ENCODE data around the gene SSBP1.

DNA sequence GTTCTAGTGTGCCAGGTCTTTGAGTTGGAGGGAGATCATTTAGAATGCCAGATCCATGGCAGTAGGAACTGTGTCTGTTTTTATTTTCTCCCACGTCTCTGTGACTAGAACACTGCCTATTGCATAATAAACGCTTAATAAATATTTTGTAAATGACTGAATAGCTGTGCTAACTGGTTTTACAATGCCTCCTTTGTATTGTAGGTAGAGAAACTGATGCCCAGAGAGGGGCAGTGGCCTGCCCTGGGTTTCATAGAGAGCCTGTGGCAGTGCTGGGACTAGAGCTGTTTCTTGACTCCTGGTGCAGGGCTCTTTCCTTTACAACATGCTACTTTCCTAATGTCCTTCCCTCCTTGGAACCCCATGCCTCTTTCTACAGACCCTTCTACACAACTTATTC is 54.4 kb downstream of the SSBP1 start:
- TF ChIP-seq, protein P1, sequence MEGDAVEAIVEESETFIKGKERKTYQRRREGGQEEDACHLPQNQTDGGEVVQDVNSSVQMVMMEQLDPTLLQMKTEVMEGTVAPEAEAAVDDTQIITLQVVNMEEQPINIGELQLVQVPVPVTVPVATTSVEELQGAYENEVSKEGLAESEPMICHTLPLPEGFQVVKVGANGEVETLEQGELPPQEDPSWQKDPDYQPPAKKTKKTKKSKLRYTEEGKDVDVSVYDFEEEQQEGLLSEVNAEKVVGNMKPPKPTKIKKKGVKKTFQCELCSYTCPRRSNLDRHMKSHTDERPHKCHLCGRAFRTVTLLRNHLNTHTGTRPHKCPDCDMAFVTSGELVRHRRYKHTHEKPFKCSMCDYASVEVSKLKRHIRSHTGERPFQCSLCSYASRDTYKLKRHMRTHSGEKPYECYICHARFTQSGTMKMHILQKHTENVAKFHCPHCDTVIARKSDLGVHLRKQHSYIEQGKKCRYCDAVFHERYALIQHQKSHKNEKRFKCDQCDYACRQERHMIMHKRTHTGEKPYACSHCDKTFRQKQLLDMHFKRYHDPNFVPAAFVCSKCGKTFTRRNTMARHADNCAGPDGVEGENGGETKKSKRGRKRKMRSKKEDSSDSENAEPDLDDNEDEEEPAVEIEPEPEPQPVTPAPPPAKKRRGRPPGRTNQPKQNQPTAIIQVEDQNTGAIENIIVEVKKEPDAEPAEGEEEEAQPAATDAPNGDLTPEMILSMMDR (IDR thresholded peaks at IDR 0.05) = no peak
- no peak for TF ChIP-seq EZH2 (IDR thresholded peaks at IDR 0.05)
- TF ChIP-seq EZH2phosphoT487 (IDR thresholded peaks at IDR 0.05) = no peak

Data from neural progenitor cell (in vitro differentiated cells).